A549 (cell line): ENCODE measurements around the gene SV2C. TPM values are rescaled to one million over a fixed set of nuclear protein-coding genes. Genes with fewer than 3 reads are reported as not detected.

Experiments used
- ATAC-seq, 2 experiments: fragments of 200-7000 bp in 1 of 2; fragments of >200 bp in 1 of 2; cut with Nextera tagmentation in 1 of 2; cut with Tn5 transposase in 1 of 2; 3 replicates each; pipeline versions ENCODE4 v1.8.0 to v1.9.1; 2018 to 2020; ENCODE audit warnings: mild to moderate bottlenecking in 1 of 2, moderate library complexity in 1 of 2
- CTCF ChIA-PET: fragments of 300-600 bp; sonication (Branson Sonifier 250); formaldehyde crosslinking; extraction: SDS; loops from one replicate; lab custom pipeline; 2021; ENCODE audit warnings: antibody characterized with exemption, inconsistent platforms; lab: Yijun Ruan, JAX
- POLR2A ChIA-PET: fragments of 350-600 bp; formaldehyde crosslinking; extraction: SDS; loops from one replicate; lab custom pipeline; 2021; ENCODE audit warnings: antibody characterized with exemption, inconsistent platforms; lab: Yijun Ruan, JAX
- DNase-seq, 2 experiments: peaks; one replicate each; pipeline versions ENCODE4 v3.0.0 to v3.0.0-alpha.2; 2011 to 2016; ENCODE audit warnings: low read depth in 1 of 2, low spot score in 1 of 2
- FAIRE-seq: peaks from 2 replicates; lab custom pipeline; 2011; peaks lifted over from hg19 to GRCh38; lab: Jason Lieb, UNC
- H3K27ac ChIP-seq, 2 experiments: fragments of >200 bp; sonication (Bioruptor Twin); formaldehyde crosslinking; 3 replicates each; pipeline ENCODE4 v1.5.1; 2016 to 2017
- H3K4me1 ChIP-seq: fragments of >200 bp; sonication (Bioruptor Twin); formaldehyde crosslinking; 3 replicates; pipeline ENCODE4 v1.6.1; 2016
- H3K4me2 ChIP-seq: fragments of >200 bp; sonication (Bioruptor Twin); formaldehyde crosslinking; 3 replicates; pipeline ENCODE4 v1.6.1; 2016
- H3K4me3 ChIP-seq: fragments of >200 bp; sonication (Bioruptor Twin); formaldehyde crosslinking; 3 replicates; pipeline ENCODE4 v1.5.1; 2016
- H3K9me3 ChIP-seq: fragments of >200 bp; sonication (Bioruptor Twin); formaldehyde crosslinking; 3 replicates; pipeline ENCODE4 v1.6.1; 2016
- ATOH8 ChIP-seq: fragments of 250-450 bp; sonication (Bioruptor Pico); IDR thresholded peaks from 2 replicates; pipeline ENCODE4 v1.5.0; 2020; ENCODE audit warnings: low read depth, mild to moderate bottlenecking, moderate library complexity
- BHLHE40 ChIP-seq: IDR thresholded peaks from 2 replicates; pipeline ENCODE4 v1.6.1; 2012; ENCODE audit warnings: low read depth, low read length, inconsistent platforms
- CBX8 ChIP-seq: fragments of 200-600 bp; sonication (generic); IDR thresholded peaks from 2 replicates; pipeline ENCODE4 v1.6.1; 2016
- CHD2 ChIP-seq: fragments of 150-350 bp; IDR thresholded peaks from 2 replicates; pipeline ENCODE4 v1.6.1; 2014; ENCODE audit warnings: low read length; ENCODE audit not compliant: partially characterized antibody
- CTCF ChIP-seq: fragments of >200 bp; sonication (Bioruptor Twin); formaldehyde crosslinking; IDR thresholded peaks from 3 replicates; pipeline ENCODE4 v1.5.1; 2016
- EHMT2 ChIP-seq: fragments of 200-600 bp; sonication (generic); IDR thresholded peaks from 2 replicates; pipeline ENCODE4 v1.6.1; 2016; ENCODE audit warnings: antibody characterized with exemption, low read depth, mild to moderate bottlenecking, moderate library complexity
- ESRRA ChIP-seq: fragments of 150-350 bp; IDR thresholded peaks from 2 replicates; pipeline ENCODE4 v1.6.1; 2014; ENCODE audit warnings: mild to moderate bottlenecking, low read length, borderline replicate concordance
- FOSL2 ChIP-seq, 2 experiments: fragments of 450-650 bp in 1 of 2; fragments of >200 bp in 1 of 2; sonication (Bioruptor Twin) in 1 of 2; formaldehyde crosslinking; IDR thresholded peaks; 2 replicates each; pipeline versions ENCODE4 v1.5.0 to v1.6.1; 2016 to 2020; ENCODE audit warnings: mild to moderate bottlenecking in 1 of 2, moderate library complexity in 1 of 2
- FOXS1 ChIP-seq: fragments of 250-450 bp; sonication (Bioruptor Pico); IDR thresholded peaks from 2 replicates; pipeline ENCODE4 v1.5.0; 2020; ENCODE audit warnings: mild to moderate bottlenecking, moderate library complexity
- GATA3 ChIP-seq: IDR thresholded peaks from 2 replicates; pipeline ENCODE4 v1.6.1; 2012; ENCODE audit warnings: borderline replicate concordance
- HES2 ChIP-seq: fragments of >200 bp; sonication (Bioruptor Twin); formaldehyde crosslinking; IDR thresholded peaks from 2 replicates; pipeline ENCODE4 v1.6.1; 2016
- HMGXB4 ChIP-seq: fragments of 250-450 bp; sonication (Bioruptor Pico); IDR thresholded peaks from 2 replicates; pipeline ENCODE4 v1.5.0; 2021; ENCODE audit warnings: mild to moderate bottlenecking, moderate library complexity, borderline replicate concordance
- HOXA7 ChIP-seq: fragments of 250-450 bp; sonication (Bioruptor Pico); IDR thresholded peaks from 2 replicates; pipeline ENCODE4 v1.5.0; 2020; ENCODE audit warnings: mild to moderate bottlenecking, moderate library complexity
- HOXB13 ChIP-seq: fragments of 250-450 bp; sonication (Bioruptor Pico); IDR thresholded peaks from 2 replicates; pipeline ENCODE4 v1.5.0; 2020; ENCODE audit warnings: low read depth, mild to moderate bottlenecking, moderate library complexity
- JUNB ChIP-seq: fragments of >200 bp; sonication (Bioruptor Twin); formaldehyde crosslinking; IDR thresholded peaks from 2 replicates; pipeline ENCODE4 v1.6.1; 2016
- KDM1A ChIP-seq: fragments of 200-600 bp; sonication (generic); IDR thresholded peaks from 2 replicates; pipeline ENCODE4 v1.6.1; 2016; ENCODE audit warnings: low read depth, mild to moderate bottlenecking
- MAZ ChIP-seq: fragments of 150-350 bp; IDR thresholded peaks from 2 replicates; pipeline ENCODE4 v1.6.1; 2014; ENCODE audit warnings: antibody characterized with exemption, low read depth, low read length, borderline replicate concordance
- NFE2L2 ChIP-seq: fragments of 150-350 bp; conservative IDR thresholded peaks from 2 replicates; pipeline ENCODE4 v1.6.1; 2014; ENCODE audit warnings: low read length
- NPAS2 ChIP-seq: fragments of 250-450 bp; sonication (Bioruptor Pico); IDR thresholded peaks from 2 replicates; pipeline ENCODE4 v1.8.0; 2022; ENCODE audit warnings: mild to moderate bottlenecking, moderate library complexity, borderline replicate concordance
- NR3C1 ChIP-seq: fragments of >200 bp; sonication (Bioruptor Twin); formaldehyde crosslinking; IDR thresholded peaks from 3 replicates; pipeline ENCODE4 v1.6.1; 2017
- PHF8 ChIP-seq: fragments of 200-600 bp; sonication (generic); IDR thresholded peaks from 2 replicates; pipeline ENCODE4 v1.6.1; 2016; ENCODE audit warnings: low read depth, mild to moderate bottlenecking, antibody characterized with exemption, moderate library complexity, borderline replicate concordance
- POLR2AphosphoS2 ChIP-seq: conservative IDR thresholded peaks from 2 replicates; pipeline ENCODE4 v1.6.1; 2012; ENCODE audit warnings: low read length, improper control_type of control experiment, inconsistent platforms
- RARB ChIP-seq: fragments of 250-450 bp; sonication (Bioruptor Pico); IDR thresholded peaks from 2 replicates; pipeline ENCODE4 v1.8.0; 2021; ENCODE audit warnings: mild to moderate bottlenecking, moderate library complexity
- REST ChIP-seq: fragments of 200-600 bp; sonication (generic); IDR thresholded peaks from 2 replicates; pipeline ENCODE4 v1.6.1; 2016; ENCODE audit warnings: antibody characterized with exemption, mild to moderate bottlenecking, moderate library complexity
- RNF2 ChIP-seq: fragments of 200-600 bp; sonication (generic); IDR thresholded peaks from 2 replicates; pipeline ENCODE4 v1.6.1; 2016; ENCODE audit warnings: low read depth, mild to moderate bottlenecking, antibody characterized with exemption, moderate library complexity, borderline replicate concordance
- SMC3 ChIP-seq: fragments of >200 bp; sonication (Bioruptor Twin); formaldehyde crosslinking; IDR thresholded peaks from 3 replicates; pipeline ENCODE4 v1.6.1; 2018; ENCODE audit warnings: inconsistent platforms
- TP53 ChIP-seq: fragments of 250-450 bp; sonication (Bioruptor Pico); IDR thresholded peaks from 2 replicates; pipeline ENCODE4 v1.5.0; 2021; ENCODE audit warnings: mild to moderate bottlenecking, moderate library complexity
- ZNF302 ChIP-seq: fragments of 250-450 bp; sonication (Bioruptor Pico); IDR thresholded peaks from 2 replicates; pipeline ENCODE4 v1.9.0; 2021; ENCODE audit warnings: inconsistent platforms, mild to moderate bottlenecking, moderate library complexity
- ZSCAN20 ChIP-seq: fragments of 250-450 bp; sonication (Bioruptor Pico); IDR thresholded peaks from 2 replicates; pipeline ENCODE4 v1.8.0; 2022; ENCODE audit warnings: mild to moderate bottlenecking, moderate library complexity
- WGBS: methylation state at CpG from one replicate; pipeline ENCODE4 v1.1.6; 2017; ENCODE audit errors: missing lambda C conversion rate; 5-methylcytosine and 5-hydroxymethylcytosine counted together
- polyA plus RNA-seq, 4 experiments: library from polyadenylated mRNA; depleted of rRNA in 3 of 4; stranded (reverse); fragments of >200 nt; fragmentation: RNase III in 1 of 4; extraction: RNeasy Plus Mini Kit Qiagen cat#74134 plus additional on column Dnase treatment in 1 of 4; gene quantifications; 2 replicates in 3 of 4; 3 replicates in 1 of 4; pipeline ENCODE4 v1.2.3, GENCODE V29; 2011 to 2017

The SV2C gene
- polyA plus RNA-seq, 2 of the 4 experiments (the other 2 are of a cell fraction) = not detected

GRCh38 chr5:76216748-76217147 is 133.6 kb downstream of the SV2C start:
- TF ChIP-seq TP53 (CRISPR knock-in tag) (no peak), NPAS2 (CRISPR knock-in tag) (no peak), ZNF302 (no peak), RNF2 (no peak), KDM1A (no peak), SMC3 (no peak), FOSL2 (IDR thresholded peaks at IDR 0.05) (no peak), FOSL2 (CRISPR knock-in tag; IDR thresholded peaks at IDR 0.05) (no peak), EHMT2 (no peak), ZSCAN20 (CRISPR knock-in tag) (no peak), REST (no peak), RARB (no peak), FOXS1 (CRISPR knock-in tag) (no peak), PHF8 (no peak), GATA3 (no peak), NR3C1 (no peak), ESRRA (no peak)
- TF ChIP-seq, all 56 proteins: peak for 0
- Histone ChIP-seq H3K4me1 (no peaks in the 10 kb centered on the region), H3K9me3 (no peaks in the 10 kb centered on the region), H3K4me3 (no peak overlapping the region), H3K4me2 (no peak overlapping the region), H3K27ac (no peak overlapping the region)
- ATAC-seq (no peak), FAIRE-seq (no peak), DNase-seq (no peak)
- ChIA-PET CTCF (interaction anchor here (1.2 to 1.9 kb wide), 4 partner anchors 12 to 41 kb away, joined by 3 to 7 read pairs (median 6); no protein-coding TSS in a partner anchor), POLR2A (no interaction called here)
- 70% methylated on average over 4 of the region's 4 CpGs for WGBS

- POLR2A ChIA-PET = no interaction called here
- FAIRE-seq = no peak
- Histone ChIP-seq H3K27ac (no peak overlapping the region), H3K9me3 (no peaks in the 10 kb centered on the region), H3K4me1 (no peaks in the 10 kb centered on the region), H3K4me3 (no peak overlapping the region), H3K4me2 (no peak overlapping the region)
- TF ChIP-seq HMGXB4 (CRISPR knock-in tag) (no peak), RNF2 (no peak), PHF8 (no peak), HOXA7 (no peak), CHD2 (no peak), HOXB13 (CRISPR knock-in tag) (no peak), CBX8 (no peak), ATOH8 (CRISPR knock-in tag) (no peak), POLR2AphosphoS2 (no peak), JUNB (no peak), GATA3 (no peak), NFE2L2 (no peak), CTCF (no peak), ZNF302 (no peak), SMC3 (no peak), ZSCAN20 (CRISPR knock-in tag) (no peak), HES2 (no peak), RARB (no peak), BHLHE40 (no peak), MAZ (no peak)
- ATAC-seq = no peak
- DNase-seq = no peak
- WGBS = 8% methylated on average over 4 of the region's 4 CpGs
- CTCF ChIA-PET = interaction anchor here (1.2 to 1.5 kb wide), 2 partner anchors 9 to 37 kb away, joined by 3 read pairs; no protein-coding TSS in a partner anchor
Observed at GRCh38 chr5:76219636-76220035, 136.5 kb downstream of the SV2C start.
